Measurements from ENCODE around the gene ROPN1B. TPM values are rescaled to one million over a fixed set of nuclear protein-coding genes. Genes with fewer than 3 reads are reported as not detected.
"Not testable (repeated sequence)": the region's sequence is repeated elsewhere in the genome, so short reads cannot be mapped to it uniquely, and the experiment has no call there.

The ROPN1B gene
- total and polyA plus RNA-seq, 4 experiments from 2014 or later = not detected

DNA sequence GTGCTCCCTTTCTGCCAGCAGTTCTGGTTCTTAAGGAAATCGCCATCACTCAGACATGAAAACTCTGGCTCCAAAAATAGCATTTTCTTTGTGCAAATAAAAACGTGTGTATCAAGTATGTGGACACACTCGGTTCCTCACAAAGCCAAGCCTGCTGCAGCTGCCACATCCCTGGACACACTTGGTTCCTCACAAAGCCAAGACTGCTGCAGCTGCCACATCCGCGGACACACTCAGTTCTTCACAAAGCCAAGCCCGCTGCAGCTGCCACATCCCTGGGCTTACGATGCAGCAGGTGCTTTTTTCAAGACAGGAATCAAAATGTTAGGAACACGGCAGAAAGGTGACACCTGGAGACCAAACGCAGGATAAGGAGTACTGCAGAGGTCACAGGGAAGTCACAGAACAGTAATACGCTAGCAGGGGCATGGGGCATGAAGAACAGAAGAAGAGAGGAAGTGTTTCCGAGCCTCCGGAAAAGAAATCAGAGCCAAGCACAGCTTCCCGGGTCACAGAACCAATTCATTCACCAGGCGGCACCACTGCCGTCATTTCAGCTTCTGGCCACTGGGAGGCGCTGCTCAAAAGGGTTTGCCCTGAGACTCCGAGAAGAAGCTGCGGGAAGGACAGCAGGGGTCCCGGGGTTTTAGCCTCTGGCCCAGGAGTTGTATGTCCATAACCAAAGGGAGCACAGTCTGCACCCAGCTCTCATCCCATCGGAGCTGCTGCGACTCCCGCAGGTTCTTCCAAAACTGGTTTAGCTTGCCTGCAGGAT, 40.0 kb upstream of the ROPN1B start:
- H3K27me3 Mint-ChIP-seq; H3K9me3 ChIP-seq (ENCODE audit: control insufficient read depth in 1 of 2, low read length in 2 of 2); POLR2A ChIA-PET (ENCODE audit: partially characterized antibody); H3K27ac Mint-ChIP-seq; intact Hi-C loops (cut with micrococcal nuclease); H3K36me3 Mint-ChIP-seq; H3K27me3 ChIP-seq (ENCODE audit: insufficient read depth, low read length); H3K9me3 Mint-ChIP-seq; H3K36me3 ChIP-seq (ENCODE audit: insufficient read depth, low read length); H3K4me1 ChIP-seq (ENCODE audit: insufficient read depth, low read length); H3K4me3 ChIP-seq (ENCODE audit: low read length in 2 of 2); H3K27ac ChIP-seq (ENCODE audit: low read depth, low read length): not testable (repeated sequence)
- peak overlapping the region in 2 of 8 donors; percentile 45 to 57 for H3K4me3 Mint-ChIP-seq
- CTCF ChIA-PET (ENCODE audit: partially characterized antibody) = interaction anchor here (1.3 kb wide), 1 partner anchor 62 kb away, joined by 4 read pairs; no protein-coding TSS in a partner anchor
- DNase-seq = peak; percentile 43 to 60 (median 52)
- H3K4me1 Mint-ChIP-seq = peaks cover 4 to 11% (median 6%) of the 10 kb centered on the region in 4 donors

- H3K27ac ChIP-seq (ENCODE audit: low read depth, low read length); H3K4me3 ChIP-seq (ENCODE audit: low read length in 2 of 2); H3K9me3 Mint-ChIP-seq; H3K27me3 ChIP-seq (ENCODE audit: insufficient read depth, low read length); intact Hi-C loops (cut with micrococcal nuclease); H3K36me3 Mint-ChIP-seq; POLR2A ChIA-PET (ENCODE audit: partially characterized antibody); H3K4me3 Mint-ChIP-seq; H3K9me3 ChIP-seq (ENCODE audit: control insufficient read depth in 1 of 2, low read length in 2 of 2); H3K36me3 ChIP-seq (ENCODE audit: insufficient read depth, low read length); H3K4me1 ChIP-seq (ENCODE audit: insufficient read depth, low read length); H3K27me3 Mint-ChIP-seq; DNase-seq: not testable (repeated sequence)
- H3K27ac Mint-ChIP-seq = peak overlapping the region in 1 of 7 donors; percentile 60
- H3K4me1 Mint-ChIP-seq = peaks cover 4 to 11% (median 6%) of the 10 kb centered on the region in 4 donors
- CTCF ChIA-PET (ENCODE audit: partially characterized antibody) = interaction anchor here (1.3 kb wide), 1 partner anchor 61 kb away, joined by 4 read pairs; no protein-coding TSS in a partner anchor
Measured at GRCh38 chr3:125929765-125930164, 39.2 kb upstream of the ROPN1B start.

- H3K27ac ChIP-seq (ENCODE audit: low read depth, low read length); H3K9me3 Mint-ChIP-seq; CTCF ChIA-PET (ENCODE audit: partially characterized antibody); H3K4me1 ChIP-seq (ENCODE audit: insufficient read depth, low read length); H3K4me3 ChIP-seq (ENCODE audit: low read length in 2 of 2); H3K27ac Mint-ChIP-seq; H3K27me3 ChIP-seq (ENCODE audit: insufficient read depth, low read length); intact Hi-C loops (cut with micrococcal nuclease); H3K36me3 Mint-ChIP-seq; POLR2A ChIA-PET (ENCODE audit: partially characterized antibody); DNase-seq; H3K36me3 ChIP-seq (ENCODE audit: insufficient read depth, low read length); H3K9me3 ChIP-seq (ENCODE audit: control insufficient read depth in 1 of 2, low read length in 2 of 2); H3K4me3 Mint-ChIP-seq: not testable (repeated sequence)
- H3K27me3 Mint-ChIP-seq = peaks cover 5 to 12% of the 10 kb centered on the region in 2 donors
- peaks cover 4 to 11% (median 6%) of the 10 kb centered on the region in 4 donors for H3K4me1 Mint-ChIP-seq
Measured at GRCh38 chr3:125931355-125931880, 37.6 kb upstream of the ROPN1B start.

GRCh38 chr3:125933397-125934173, 35.4 kb upstream of the ROPN1B start:
- H3K27ac ChIP-seq (ENCODE audit: low read depth, low read length); H3K27me3 ChIP-seq (ENCODE audit: insufficient read depth, low read length); CTCF ChIA-PET (ENCODE audit: partially characterized antibody); H3K9me3 ChIP-seq (ENCODE audit: control insufficient read depth in 1 of 2, low read length in 2 of 2); H3K36me3 Mint-ChIP-seq; H3K36me3 ChIP-seq (ENCODE audit: insufficient read depth, low read length); H3K4me3 ChIP-seq (ENCODE audit: low read length in 2 of 2); H3K4me3 Mint-ChIP-seq; POLR2A ChIA-PET (ENCODE audit: partially characterized antibody); intact Hi-C loops (cut with micrococcal nuclease); H3K27ac Mint-ChIP-seq; H3K9me3 Mint-ChIP-seq; H3K4me1 ChIP-seq (ENCODE audit: insufficient read depth, low read length); DNase-seq: not testable (repeated sequence)
- Mint-ChIP-seq H3K4me1 (peaks cover 4 to 11% (median 5%) of the 10 kb centered on the region in 4 donors), H3K27me3 (peaks cover 6 to 13% of the 10 kb centered on the region in 2 donors)

- H3K27me3 Mint-ChIP-seq = peaks cover 4 to 11% of the 10 kb centered on the region in 2 donors
- H3K4me1 Mint-ChIP-seq; H3K4me3 Mint-ChIP-seq; H3K27ac Mint-ChIP-seq; H3K9me3 ChIP-seq (ENCODE audit: control insufficient read depth in 1 of 2, low read length in 2 of 2); H3K27ac ChIP-seq (ENCODE audit: low read depth, low read length); H3K27me3 ChIP-seq (ENCODE audit: insufficient read depth, low read length); POLR2A ChIA-PET (ENCODE audit: partially characterized antibody); H3K36me3 Mint-ChIP-seq; H3K9me3 Mint-ChIP-seq; H3K4me1 ChIP-seq (ENCODE audit: insufficient read depth, low read length); CTCF ChIA-PET (ENCODE audit: partially characterized antibody); H3K36me3 ChIP-seq (ENCODE audit: insufficient read depth, low read length); DNase-seq; H3K4me3 ChIP-seq (ENCODE audit: low read length in 2 of 2): not testable (repeated sequence)
- intact Hi-C loops (cut with micrococcal nuclease) = loop anchor here (5.0 kb wide), 1 partner anchor 168 kb away; no protein-coding TSS in a partner anchor
Measured at GRCh38 chr3:125935252-125935874, 33.6 kb upstream of the ROPN1B start.

DNA sequence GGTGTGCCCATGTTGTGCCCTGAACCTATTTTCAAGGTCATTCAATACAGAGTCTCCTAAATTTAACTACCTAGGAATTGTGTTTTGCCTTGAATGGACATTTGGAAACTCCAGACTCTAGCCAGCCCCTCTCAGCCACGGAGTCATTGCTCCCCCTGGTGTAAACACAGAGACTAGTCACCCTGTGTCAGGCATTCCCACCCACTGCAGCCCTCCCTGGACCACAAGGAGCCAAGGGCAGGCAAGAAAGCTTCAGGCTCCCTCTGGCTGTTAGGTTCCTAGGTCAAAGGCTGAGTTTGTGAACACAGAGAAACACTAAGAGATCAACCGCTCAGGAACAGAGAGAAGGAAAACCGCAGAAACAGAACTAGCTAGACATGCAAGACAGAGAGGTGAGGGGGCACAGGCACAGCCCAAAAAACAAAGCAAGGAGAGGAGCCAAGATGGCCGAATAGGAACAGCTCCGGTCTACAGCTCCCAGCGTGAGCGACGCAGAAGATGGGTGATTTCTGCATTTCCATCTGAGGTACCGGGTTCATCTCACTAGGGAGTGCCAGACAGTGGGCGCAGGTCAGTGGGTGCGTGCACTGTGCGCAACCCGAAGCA, 32.7 kb upstream of the ROPN1B start:
- H3K4me1 Mint-ChIP-seq; H3K4me3 Mint-ChIP-seq; H3K36me3 ChIP-seq (ENCODE audit: insufficient read depth, low read length); POLR2A ChIA-PET (ENCODE audit: partially characterized antibody); H3K27me3 ChIP-seq (ENCODE audit: insufficient read depth, low read length); H3K27ac Mint-ChIP-seq; DNase-seq; H3K9me3 Mint-ChIP-seq; H3K4me1 ChIP-seq (ENCODE audit: insufficient read depth, low read length); H3K36me3 Mint-ChIP-seq; H3K4me3 ChIP-seq (ENCODE audit: low read length in 2 of 2); H3K27ac ChIP-seq (ENCODE audit: low read depth, low read length); H3K9me3 ChIP-seq (ENCODE audit: control insufficient read depth in 1 of 2, low read length in 2 of 2); CTCF ChIA-PET (ENCODE audit: partially characterized antibody): not testable (repeated sequence)
- intact Hi-C loops (cut with micrococcal nuclease) = loop anchor here (5.0 kb wide), 1 partner anchor 169 kb away; no protein-coding TSS in a partner anchor
- H3K27me3 Mint-ChIP-seq = peaks cover 3 to 11% of the 10 kb centered on the region in 2 donors

DNA sequence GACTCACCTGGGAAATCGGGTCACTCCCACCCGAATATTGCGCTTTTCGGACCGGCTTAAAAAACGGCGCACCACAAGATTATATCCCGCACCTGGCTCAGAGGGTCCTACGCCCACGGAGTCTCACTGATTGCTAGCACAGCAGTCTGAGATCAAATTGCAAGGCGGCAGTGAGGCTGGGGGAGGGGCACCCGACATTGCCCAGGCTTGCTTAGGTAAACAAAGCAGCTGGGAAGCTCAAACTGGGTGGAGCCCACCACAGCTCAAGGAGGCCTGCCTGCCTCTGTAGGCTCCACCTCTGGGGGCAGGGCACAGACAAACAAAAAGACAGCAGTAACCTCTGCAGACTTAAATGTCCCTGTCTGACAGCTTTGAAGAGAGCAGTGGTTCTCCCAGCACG, 32.1 kb upstream of the ROPN1B start:
- H3K36me3 ChIP-seq (ENCODE audit: insufficient read depth, low read length); CTCF ChIA-PET (ENCODE audit: partially characterized antibody); H3K4me3 Mint-ChIP-seq; H3K27me3 ChIP-seq (ENCODE audit: insufficient read depth, low read length); H3K4me1 ChIP-seq (ENCODE audit: insufficient read depth, low read length); H3K36me3 Mint-ChIP-seq; H3K9me3 ChIP-seq (ENCODE audit: control insufficient read depth in 1 of 2, low read length in 2 of 2); DNase-seq; H3K27ac Mint-ChIP-seq; H3K4me3 ChIP-seq (ENCODE audit: low read length in 2 of 2); H3K27ac ChIP-seq (ENCODE audit: low read depth, low read length); POLR2A ChIA-PET (ENCODE audit: partially characterized antibody); H3K4me1 Mint-ChIP-seq; H3K9me3 Mint-ChIP-seq: not testable (repeated sequence)
- intact Hi-C loops (cut with micrococcal nuclease) = loop anchor here (5.0 kb wide), 1 partner anchor 170 kb away; no protein-coding TSS in a partner anchor
- H3K27me3 Mint-ChIP-seq = peaks cover 3 to 11% of the 10 kb centered on the region in 2 donors

All from CD4-positive, alpha-beta memory T cell (primary cell).